HUES64 (cell line): ENCODE data around the gene SYT3.

Source experiments
- H3K27ac ChIP-seq: 2 replicates; pipeline ENCODE4 v1.7.0; 2013; ENCODE audit warnings: low read depth, low read length, inconsistent platforms
- H3K27me3 ChIP-seq: 2 replicates; pipeline ENCODE4 v1.6.1; 2013; ENCODE audit warnings: mild to moderate bottlenecking, low read length; ENCODE audit not compliant: insufficient read depth
- H3K36me3 ChIP-seq: 2 replicates; pipeline ENCODE4 v1.6.1; 2013; ENCODE audit warnings: mild to moderate bottlenecking, low read length; ENCODE audit not compliant: insufficient read depth
- H3K4me1 ChIP-seq: 2 replicates; pipeline ENCODE4 v1.6.1; 2013; ENCODE audit warnings: mild to moderate bottlenecking, low read length, moderate library complexity; ENCODE audit not compliant: insufficient read depth
- H3K4me3 ChIP-seq: 2 replicates; pipeline ENCODE4 v1.5.1; 2013; ENCODE audit warnings: mild to moderate bottlenecking, low read length, moderate library complexity
- H3K9ac ChIP-seq: 2 replicates; pipeline ENCODE4 v1.6.1; 2013; ENCODE audit warnings: mild to moderate bottlenecking, low read depth, low read length
- H3K9me3 ChIP-seq: 2 replicates; pipeline ENCODE4 v1.6.1; 2013; ENCODE audit warnings: low read depth, low read length; ENCODE audit not compliant: insufficient read depth
- WGBS: fragments of 150-250, 120-280 bp; methylation state at CpG from one replicate; pipeline ENCODE4 v1.1.7; 2013; ENCODE audit warnings: missing lambda C conversion rate; 5-methylcytosine and 5-hydroxymethylcytosine counted together

The SYT3 gene

DNA sequence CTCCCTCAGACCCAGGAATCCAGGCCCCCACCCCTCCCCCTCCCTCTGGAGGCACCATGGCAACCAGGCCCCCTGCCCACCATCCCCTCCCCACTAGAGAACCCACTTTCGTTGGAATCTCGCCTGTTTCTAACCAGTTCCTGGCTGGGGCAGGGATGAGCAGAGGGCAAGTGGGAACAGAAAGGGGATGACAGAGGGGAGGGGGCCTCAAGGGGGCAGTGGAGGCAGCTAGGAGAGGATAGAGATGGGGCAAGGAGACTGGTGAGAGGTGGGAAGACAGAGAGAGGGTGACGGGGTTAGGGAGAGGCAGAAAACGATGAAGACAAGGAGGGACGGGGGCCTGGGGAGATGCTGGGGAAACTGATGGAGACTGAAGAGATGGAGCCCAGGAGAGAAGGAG, 9.0 kb upstream of the SYT3 start:
- 82% methylated on average over 5 of the region's 5 CpGs for WGBS
- H3K9ac ChIP-seq: no peak overlapping the region

DNA sequence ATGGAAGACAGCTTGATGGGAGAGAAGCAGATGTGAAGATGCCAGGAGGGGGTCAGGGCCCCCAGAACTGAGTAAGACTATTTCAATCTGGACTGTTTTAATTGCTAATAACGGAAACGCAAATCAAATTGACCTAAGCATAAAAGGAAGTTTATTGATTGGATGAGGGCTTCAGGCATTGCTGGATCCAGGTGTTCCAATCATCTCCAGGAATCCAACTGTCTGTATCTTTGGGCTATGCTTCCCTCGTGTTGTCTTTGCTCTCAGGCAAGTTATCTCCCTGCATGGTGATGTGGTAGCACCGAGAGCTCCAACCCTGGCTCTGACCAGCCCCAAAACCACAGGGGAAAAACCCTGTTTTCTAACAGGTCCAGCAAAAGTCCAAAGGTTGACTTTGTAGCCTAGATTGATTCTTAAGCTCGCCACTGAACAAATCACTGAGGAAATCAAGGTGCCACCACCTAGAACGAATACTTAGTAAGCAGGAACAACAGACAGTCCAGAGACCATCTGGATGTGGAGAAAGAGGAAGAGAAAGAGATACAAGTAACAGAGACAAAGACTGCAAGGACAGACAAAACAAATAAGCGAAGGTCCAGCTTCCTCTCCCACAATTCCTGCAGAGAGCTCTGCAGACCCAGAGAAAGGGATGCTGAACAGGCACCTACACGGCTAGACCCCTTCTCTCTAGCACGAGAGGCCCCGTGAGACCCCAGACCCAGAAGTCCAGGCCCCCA, 8.4 kb upstream of the SYT3 start:
- Histone ChIP-seq H3K27ac (no peak overlapping the region), H3K9ac (no peak overlapping the region), H3K36me3 (no peaks in the 10 kb centered on the region), H3K27me3 (peaks cover 7% of the 10 kb centered on the region), H3K4me1 (no peaks in the 10 kb centered on the region), H3K4me3 (no peak overlapping the region), H3K9me3 (peaks cover 50% of the 10 kb centered on the region)
- WGBS: 82% methylated on average over 10 of the region's 10 CpGs

More for the DNA sequence above, 9.0 kb upstream of the SYT3 start:
- H3K27ac ChIP-seq: no peak overlapping the region
- peaks cover 49% of the 10 kb centered on the region for H3K9me3 ChIP-seq
- no peak overlapping the region for H3K4me3 ChIP-seq
- H3K27me3 ChIP-seq: peaks cover 7% of the 10 kb centered on the region
- H3K36me3 ChIP-seq: no peaks in the 10 kb centered on the region
- H3K4me1 ChIP-seq: no peaks in the 10 kb centered on the region

DNA sequence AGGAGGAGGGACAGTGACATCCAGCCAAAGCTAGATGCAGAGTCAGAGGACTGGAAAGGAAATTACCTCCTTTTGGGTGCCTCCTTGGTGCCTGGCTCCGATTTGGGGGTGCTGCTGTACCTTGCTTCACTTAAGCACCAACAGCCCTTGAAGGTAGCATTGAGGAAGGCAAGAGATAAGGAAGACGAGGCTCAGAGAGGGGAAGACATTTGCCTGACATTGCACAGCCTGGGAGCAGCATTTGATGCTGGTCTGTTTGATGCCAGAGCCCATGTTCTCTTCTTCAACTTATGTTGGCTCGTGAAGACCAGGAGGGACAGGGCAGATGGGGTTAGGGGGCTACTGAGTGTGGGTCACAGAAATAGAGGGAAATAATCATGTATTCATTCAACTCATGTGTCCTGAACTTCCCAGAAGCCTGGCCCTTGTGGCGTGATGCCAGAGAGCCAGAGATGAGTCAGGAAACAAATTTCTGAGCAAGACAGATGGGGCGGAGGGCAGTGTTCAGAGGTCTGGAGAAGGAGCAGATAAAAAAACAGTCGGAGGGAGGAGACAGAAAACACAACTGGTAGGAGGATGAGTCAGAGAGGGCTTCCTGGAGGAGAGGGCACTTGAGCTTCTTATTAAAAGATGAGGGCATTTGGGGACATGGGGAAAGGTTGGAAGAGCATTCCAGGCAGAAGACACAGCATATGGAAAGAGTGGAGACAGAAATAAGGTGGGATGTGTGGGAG, 6.6 kb upstream of the SYT3 start:
- Histone ChIP-seq H3K4me3 (no peak overlapping the region), H3K4me1 (no peaks in the 10 kb centered on the region), H3K27me3 (peaks cover 7% of the 10 kb centered on the region), H3K27ac (no peak overlapping the region), H3K36me3 (no peaks in the 10 kb centered on the region), H3K9ac (no peak overlapping the region), H3K9me3 (peaks cover 52% of the 10 kb centered on the region)
- 55% methylated on average over 6 of the region's 6 CpGs for WGBS

DNA sequence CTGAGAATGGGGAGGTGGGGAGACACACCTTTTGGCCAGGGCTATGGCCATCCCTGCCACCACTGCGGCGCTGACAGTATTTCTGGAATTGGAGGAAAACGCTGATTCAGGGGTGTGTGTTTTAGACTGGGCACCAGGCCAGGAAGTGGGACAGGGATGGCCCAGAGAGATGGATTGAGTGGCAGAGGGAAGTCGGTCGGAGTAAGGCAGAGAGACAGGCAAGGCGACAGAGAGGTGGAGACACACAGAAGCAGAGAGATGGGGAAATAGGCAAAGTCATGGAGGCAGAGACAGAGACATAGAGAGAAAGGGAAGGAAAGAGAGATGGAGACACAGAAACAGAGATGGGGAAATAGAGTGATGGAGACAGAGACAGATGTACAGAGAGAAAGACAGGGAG, 5.4 kb upstream of the SYT3 start:
- WGBS: 84% methylated on average over 6 of the region's 6 CpGs
- no peak overlapping the region for H3K27ac ChIP-seq
- H3K4me1 ChIP-seq: no peaks in the 10 kb centered on the region
- H3K4me3 ChIP-seq: no peak overlapping the region
- H3K27me3 ChIP-seq: peaks cover 7% of the 10 kb centered on the region
- peaks cover 54% of the 10 kb centered on the region for H3K9me3 ChIP-seq
- no peak overlapping the region for H3K9ac ChIP-seq
- H3K36me3 ChIP-seq: no peaks in the 10 kb centered on the region

DNA sequence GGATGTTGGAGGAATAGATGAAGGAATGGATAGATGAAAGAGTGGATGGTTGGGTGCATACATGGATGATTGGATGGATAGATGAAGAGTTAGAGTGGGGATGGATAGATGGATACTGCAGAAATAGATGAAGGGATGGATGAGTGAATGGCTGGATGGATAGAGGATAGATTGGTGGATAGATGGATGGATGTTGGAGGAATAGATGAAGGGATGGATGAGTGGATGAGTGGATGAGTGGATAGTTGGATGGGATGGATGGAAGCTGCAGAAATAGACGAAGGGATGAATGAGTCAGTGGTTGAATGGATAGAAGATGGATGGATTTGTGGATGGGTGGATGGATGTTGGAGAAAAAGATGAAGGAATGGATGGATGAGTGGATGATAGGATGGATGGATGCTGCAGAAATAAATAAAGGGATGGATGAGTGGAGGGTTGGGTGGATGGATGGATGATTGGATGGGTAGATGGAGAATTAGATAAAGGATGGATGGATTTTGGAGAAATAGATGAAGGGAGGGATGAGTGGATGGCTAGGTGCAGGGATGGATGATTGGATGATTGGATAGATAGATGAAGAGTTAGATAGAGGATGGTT, 4.7 kb upstream of the SYT3 start:
- Histone ChIP-seq H3K27me3 (peaks cover 7% of the 10 kb centered on the region), H3K27ac (no peak overlapping the region), H3K36me3 (no peaks in the 10 kb centered on the region), H3K9me3 (peaks cover 52% of the 10 kb centered on the region), H3K4me3 (no peak overlapping the region), H3K4me1 (no peaks in the 10 kb centered on the region), H3K9ac (no peak overlapping the region)
- 45% methylated on average over 1 of the region's 1 CpG for WGBS

DNA sequence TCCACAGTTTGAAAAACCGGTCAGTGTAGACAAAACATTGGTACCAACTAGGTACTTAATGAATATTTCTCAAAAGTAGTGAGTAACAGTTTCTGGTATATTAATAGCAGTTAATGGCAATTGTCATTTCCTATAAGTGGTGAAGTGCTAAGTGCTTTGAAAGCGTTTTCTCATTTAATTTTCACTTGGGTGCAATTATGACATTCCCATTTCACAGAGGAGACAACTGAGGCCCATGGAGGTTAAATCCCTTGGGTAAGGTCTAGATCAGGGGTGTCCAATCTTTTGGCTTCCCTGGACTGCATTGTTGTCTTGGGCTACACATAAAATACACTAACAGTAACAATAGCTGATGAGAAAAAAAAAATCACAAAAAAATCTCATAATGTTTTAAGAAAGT, 687 bp upstream of the SYT3 start:
- H3K4me1 ChIP-seq: no peaks in the 10 kb centered on the region
- no peak overlapping the region for H3K9ac ChIP-seq
- H3K4me3 ChIP-seq: peak overlapping the region; percentile 74
- H3K27ac ChIP-seq: no peak overlapping the region
- no peaks in the 10 kb centered on the region for H3K36me3 ChIP-seq
- peaks cover 23% of the 10 kb centered on the region for H3K27me3 ChIP-seq
- 78% methylated on average over 1 of the region's 2 CpGs for WGBS
- H3K9me3 ChIP-seq: peaks cover 61% of the 10 kb centered on the region

DNA sequence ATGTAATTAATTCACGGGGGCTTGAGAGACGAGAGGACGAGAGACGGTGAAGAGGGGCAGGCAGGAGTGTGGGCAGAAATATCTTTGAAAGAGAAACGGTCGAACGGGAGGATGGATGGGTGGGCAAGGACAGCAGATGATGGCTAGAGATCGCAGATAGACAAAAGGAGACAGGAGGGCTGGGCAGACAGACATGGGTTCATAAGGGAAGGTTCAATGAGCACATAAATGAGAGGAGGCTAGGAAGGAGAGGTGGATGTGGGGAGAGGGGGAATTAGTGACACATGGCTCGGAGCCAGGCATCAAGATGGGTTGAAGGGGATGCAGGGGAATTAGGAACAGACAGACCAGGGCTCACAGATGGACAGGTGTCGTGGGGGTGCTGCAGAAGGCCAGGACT, 1.1 kb downstream of the SYT3 start:
- Histone ChIP-seq H3K4me3 (peak overlapping the region; percentile 74), H3K27ac (no peak overlapping the region), H3K9ac (no peak overlapping the region), H3K4me1 (no peaks in the 10 kb centered on the region), H3K27me3 (peaks cover 16% of the 10 kb centered on the region), H3K36me3 (no peaks in the 10 kb centered on the region), H3K9me3 (peaks cover 58% of the 10 kb centered on the region)
- 65% methylated on average over 10 of the region's 10 CpGs for WGBS

DNA sequence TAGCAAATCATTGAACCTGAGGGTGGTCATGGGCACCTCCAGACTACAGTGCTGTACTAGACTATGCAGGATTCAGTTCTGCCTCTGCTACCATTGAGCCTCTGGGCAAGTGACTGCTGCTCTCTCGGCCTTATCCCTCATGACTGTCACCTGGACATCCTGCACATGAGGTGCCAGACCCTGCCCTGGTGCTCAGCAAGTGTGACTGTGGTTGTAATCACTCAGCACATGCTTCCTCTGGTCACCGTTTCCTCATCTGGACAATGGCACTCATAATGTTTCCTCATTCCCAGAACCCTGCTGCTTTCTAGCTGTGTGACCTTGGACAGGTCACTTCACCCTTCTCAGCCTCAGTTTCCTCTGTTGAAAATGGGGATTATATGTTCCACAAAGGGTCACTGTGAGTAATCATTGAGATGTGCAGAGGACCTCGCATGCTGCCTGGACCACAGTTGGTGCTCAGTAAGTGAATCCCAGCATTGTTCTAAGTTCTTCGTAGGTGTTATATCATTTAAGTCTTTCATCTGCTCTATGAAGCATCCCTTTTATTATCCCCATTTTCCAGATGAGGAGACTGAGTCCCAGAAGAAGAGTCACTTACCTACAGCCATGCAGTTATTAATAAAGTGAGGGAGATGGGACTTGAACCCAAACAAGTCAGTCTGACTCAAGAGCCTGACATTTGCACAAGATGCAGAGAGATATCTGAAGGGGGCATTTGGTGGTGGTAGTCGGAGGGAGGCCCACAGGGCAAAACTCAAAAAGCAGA, 3.2 kb downstream of the SYT3 start:
- Histone ChIP-seq H3K4me1 (no peaks in the 10 kb centered on the region), H3K36me3 (no peaks in the 10 kb centered on the region), H3K9ac (no peak overlapping the region), H3K9me3 (peaks cover 49% of the 10 kb centered on the region), H3K27me3 (peaks cover 16% of the 10 kb centered on the region), H3K4me3 (no peak overlapping the region), H3K27ac (no peak overlapping the region)
- 81% methylated on average over 5 of the region's 5 CpGs for WGBS

DNA sequence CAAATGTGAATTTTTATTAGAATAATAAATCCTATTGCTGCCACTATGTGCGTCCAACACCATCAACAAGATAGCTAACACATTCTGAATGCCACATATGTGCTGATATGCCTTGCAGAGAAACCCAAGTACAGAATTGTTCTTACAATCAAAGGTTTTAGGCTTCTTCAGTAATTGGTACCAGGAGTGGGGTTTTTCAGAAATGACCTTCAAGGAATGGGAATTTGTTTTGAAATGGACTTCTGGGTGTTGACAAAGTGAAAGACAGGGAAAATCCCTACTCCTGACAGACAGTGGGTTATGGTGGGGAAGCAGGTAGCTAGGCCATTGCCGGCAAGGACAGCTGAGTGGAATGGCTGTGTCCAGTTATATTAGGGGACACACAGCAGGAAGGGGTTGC, 5.7 kb downstream of the SYT3 start:
- Histone ChIP-seq H3K27ac (no peak overlapping the region), H3K9me3 (peaks cover 42% of the 10 kb centered on the region), H3K4me1 (no peaks in the 10 kb centered on the region), H3K9ac (no peak overlapping the region), H3K4me3 (no peak overlapping the region), H3K27me3 (peaks cover 16% of the 10 kb centered on the region), H3K36me3 (no peaks in the 10 kb centered on the region)
- WGBS: 88% methylated on average over 2 of the region's 2 CpGs

DNA sequence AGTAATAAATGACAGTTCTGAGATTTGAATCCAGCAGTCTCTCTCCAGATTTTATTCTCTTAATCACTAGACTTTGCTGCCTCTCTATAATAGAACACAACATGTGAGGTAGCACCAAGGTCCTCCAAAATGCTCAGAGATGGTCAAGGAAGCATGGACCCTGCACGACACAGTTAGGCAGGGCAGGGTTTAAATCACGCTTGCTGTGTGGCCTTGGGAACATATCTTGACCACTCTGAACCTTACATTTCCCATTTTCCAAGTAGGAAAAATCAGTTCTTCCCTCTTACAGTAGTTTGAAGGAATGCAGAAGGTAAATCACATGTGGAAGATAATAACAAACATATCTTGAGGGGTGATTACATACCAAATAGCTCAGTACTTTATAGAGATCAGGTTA, 6.3 kb downstream of the SYT3 start:
- Histone ChIP-seq H3K27me3 (peaks cover 10% of the 10 kb centered on the region), H3K9ac (no peak overlapping the region), H3K4me1 (no peaks in the 10 kb centered on the region)

More for the DNA sequence above, 6.3 kb downstream of the SYT3 start:
- no peaks in the 10 kb centered on the region for H3K36me3 ChIP-seq
- no peak overlapping the region for H3K27ac ChIP-seq
- H3K9me3 ChIP-seq: peaks cover 41% of the 10 kb centered on the region
- 72% methylated on average over 2 of the region's 2 CpGs for WGBS
- H3K4me3 ChIP-seq: no peak overlapping the region
